Suppressor macrophage (primary cell): Measurements from ENCODE around the gene CAPN5.

Source experiments
- DNase-seq, 4 experiments: peaks; one replicate each; pipeline ENCODE4 v3.0.0-alpha.2; 2020 to 2022

The CAPN5 gene

DNA sequence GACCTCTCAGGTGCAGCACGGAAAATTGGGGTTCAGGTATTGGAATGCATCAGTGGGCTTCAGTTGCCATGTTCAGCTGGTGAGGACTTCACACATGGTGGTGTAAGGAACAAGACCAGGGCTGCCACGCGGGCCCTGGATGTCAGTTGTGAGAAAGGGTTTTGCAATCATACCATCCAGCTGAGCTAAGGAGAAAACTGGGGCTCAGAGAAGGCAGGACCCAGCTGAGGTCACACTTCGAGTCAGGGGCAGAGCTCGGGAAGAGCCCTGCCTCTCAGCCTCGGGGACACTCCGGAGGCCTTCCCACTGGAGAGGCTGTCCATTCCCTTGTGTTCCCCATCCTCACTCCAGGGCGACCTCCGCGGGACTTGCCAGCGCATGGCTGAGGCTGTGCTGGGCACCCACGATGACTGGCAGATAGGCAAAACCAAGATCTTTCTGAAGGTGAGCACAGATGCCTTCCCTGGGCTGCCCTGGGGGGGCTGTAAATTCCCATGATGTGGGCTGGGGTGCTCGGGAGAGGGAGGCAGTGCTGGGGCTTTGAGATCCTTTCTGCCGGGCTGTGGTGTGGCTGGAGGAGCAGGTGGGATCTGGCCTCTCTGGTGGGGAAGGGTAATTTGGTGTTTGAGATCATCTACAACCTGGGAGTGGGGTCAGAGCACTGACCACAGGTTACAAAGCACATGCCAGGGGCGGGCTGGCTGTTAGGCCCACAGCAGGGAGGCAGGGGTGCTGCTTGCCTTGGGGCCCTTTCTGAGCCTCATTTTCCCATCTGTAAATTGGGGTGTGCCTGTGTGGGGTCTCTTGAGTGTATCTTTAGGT is 108.5 kb downstream of the CAPN5 start:
- peak; percentile 80 to 92 (median 89) for DNase-seq
